Hepatocyte (in vitro differentiated cells): ENCODE results near the gene FRRS1. TPM values are rescaled to one million over a fixed set of nuclear protein-coding genes. Genes with fewer than 3 reads are reported as not detected.

Experiments
- DNase-seq: peaks from one replicate; pipeline ENCODE4 v3.0.0-alpha.2; 2016; ENCODE audit warnings: low spot score
- H2AFZ ChIP-seq: fragments of 200-600 bp; sonication (generic); 2 replicates; pipeline ENCODE4 v1.6.0; 2016; ENCODE audit warnings: antibody characterized with exemption, mild to moderate bottlenecking
- H3K27ac ChIP-seq: fragments of 200-600 bp; sonication (generic); 2 replicates; pipeline ENCODE4 v1.5.1; 2016; ENCODE audit warnings: mild to moderate bottlenecking
- H3K27me3 ChIP-seq: fragments of 200-600 bp; sonication (generic); 2 replicates; pipeline ENCODE4 v1.6.1; 2016
- H3K36me3 ChIP-seq: fragments of 200-600 bp; sonication (generic); replicated peaks from 2 replicates; pipeline ENCODE4 v1.5.1; 2016; ENCODE audit warnings: low read depth; ENCODE audit not compliant: insufficient read depth
- H3K4me1 ChIP-seq: fragments of 200-600 bp; sonication (generic); 2 replicates; pipeline ENCODE4 v1.5.1; 2016; ENCODE audit warnings: mild to moderate bottlenecking, moderate library complexity; ENCODE audit not compliant: insufficient read depth
- H3K4me2 ChIP-seq: fragments of 200-600 bp; sonication (generic); 2 replicates; pipeline ENCODE4 v1.6.0; 2016
- H3K4me3 ChIP-seq: fragments of 200-600 bp; sonication (generic); 2 replicates; pipeline ENCODE4 v1.5.1; 2016; ENCODE audit warnings: mild to moderate bottlenecking
- H3K79me2 ChIP-seq: fragments of 200-600 bp; sonication (generic); 2 replicates; pipeline ENCODE4 v1.6.0; 2017; ENCODE audit warnings: mild to moderate bottlenecking
- H3K9me2 ChIP-seq: fragments of 200-600 bp; sonication (generic); replicated peaks from 2 replicates; pipeline ENCODE4 v1.6.0; 2017; ENCODE audit warnings: mild to moderate bottlenecking; ENCODE audit not compliant: insufficient read depth
- H3K9me3 ChIP-seq: fragments of 200-600 bp; sonication (generic); 2 replicates; pipeline ENCODE4 v1.5.1; 2016; ENCODE audit warnings: low read depth, mild to moderate bottlenecking
- H4K20me1 ChIP-seq: fragments of 200-600 bp; sonication (generic); 2 replicates; pipeline ENCODE4 v1.6.0; 2016; ENCODE audit warnings: mild to moderate bottlenecking; ENCODE audit not compliant: insufficient read depth, poor library complexity, severe bottlenecking
- CTCF ChIP-seq: fragments of 200-600 bp; sonication (generic); IDR thresholded peaks from 2 replicates; pipeline ENCODE4 v1.5.1; 2016; ENCODE audit warnings: antibody characterized with exemption, mild to moderate bottlenecking; ENCODE audit not compliant: poor library complexity
- EZH2 ChIP-seq: fragments of 200-600 bp; sonication (generic); IDR thresholded peaks from 2 replicates; pipeline ENCODE4 v1.6.1; 2016; ENCODE audit warnings: antibody characterized with exemption, mild to moderate bottlenecking, borderline replicate concordance
- EZH2phosphoT487 ChIP-seq: fragments of 200-600 bp; sonication (generic); IDR thresholded peaks from one replicate; pipeline ENCODE4 v1.6.1; 2018; ENCODE audit warnings: antibody characterized with exemption, mild to moderate bottlenecking, low read depth, moderate library complexity; ENCODE audit not compliant: unreplicated experiment, severe bottlenecking
- WGBS: methylation state at CpG from one replicate; pipeline ENCODE4 v1.1.6; 2016; ENCODE audit warnings: low lambda C conversion rate; ENCODE audit errors: missing lambda C conversion rate; 5-methylcytosine and 5-hydroxymethylcytosine counted together
- polyA plus RNA-seq: library from polyadenylated mRNA; unstranded; fragments of >200 nt; fragmentation: Nextera tagmentation; extraction: Ambion mirVana; gene quantifications from 2 replicates; pipeline ENCODE4 v1.2.1, GENCODE V29; 2016
- total RNA-seq: library from RNA; depleted of rRNA; stranded (reverse); fragments of >200 nt; gene quantifications from 2 replicates; pipeline ENCODE4 v1.2.3, GENCODE V29; 2014

The FRRS1 gene
- total and polyA plus RNA-seq, 2 experiments from 2014 or later, result 1.5 to 26.8 TPM

GRCh38 chr1:99680270-99680669 lies 86.2 kb downstream of the FRRS1 start:
- H3K4me1 ChIP-seq, result no peaks in the 10 kb centered on the region
- no peak for TF ChIP-seq CTCF
- TF ChIP-seq EZH2, result no peak
- no peak for TF ChIP-seq EZH2phosphoT487
- H3K79me2 ChIP-seq, result no peaks in the 10 kb centered on the region
- DNase-seq, result no peak
- H4K20me1 ChIP-seq, result no peaks in the 10 kb centered on the region
- H3K27ac ChIP-seq, result no peak overlapping the region
- no peak overlapping the region for H2AFZ ChIP-seq
- WGBS, result 64% methylated on average over 1 of the region's 1 CpG
- H3K4me2 ChIP-seq, result no peak overlapping the region
- no peaks in the 10 kb centered on the region for H3K36me3 ChIP-seq
- H3K9me2 ChIP-seq, result no peaks in the 10 kb centered on the region
- no peaks in the 10 kb centered on the region for H3K9me3 ChIP-seq
- H3K4me3 ChIP-seq, result no peak overlapping the region
- no peaks in the 10 kb centered on the region for H3K27me3 ChIP-seq

GRCh38 chr1:99677416-99677815 lies 89.0 kb downstream of the FRRS1 start:
- Histone ChIP-seq H3K27ac (no peak overlapping the region), H3K27me3 (no peaks in the 10 kb centered on the region), H3K9me2 (no peaks in the 10 kb centered on the region), H3K4me2 (no peak overlapping the region), H2AFZ (no peak overlapping the region), H3K9me3 (no peaks in the 10 kb centered on the region), H3K4me3 (no peak overlapping the region), H4K20me1 (no peaks in the 10 kb centered on the region), H3K4me1 (peaks cover 4% of the 10 kb centered on the region), H3K79me2 (no peaks in the 10 kb centered on the region), H3K36me3 (no peaks in the 10 kb centered on the region)
- 91% methylated on average over 2 of the region's 2 CpGs for WGBS
- DNase-seq, result no peak
- TF ChIP-seq EZH2phosphoT487, result no peak
- TF ChIP-seq EZH2, result no peak
- no peak for TF ChIP-seq CTCF

GRCh38 chr1:99676876-99677275 lies 89.6 kb downstream of the FRRS1 start:
- Histone ChIP-seq H3K9me2 (no peaks in the 10 kb centered on the region), H3K27ac (no peak overlapping the region), H4K20me1 (no peaks in the 10 kb centered on the region), H3K9me3 (no peaks in the 10 kb centered on the region), H3K4me1 (peaks cover 4% of the 10 kb centered on the region), H3K79me2 (no peaks in the 10 kb centered on the region), H3K36me3 (no peaks in the 10 kb centered on the region), H2AFZ (no peak overlapping the region), H3K4me2 (no peak overlapping the region), H3K4me3 (no peak overlapping the region), H3K27me3 (no peaks in the 10 kb centered on the region)
- no peak for TF ChIP-seq CTCF
- TF ChIP-seq EZH2, result no peak
- no peak for TF ChIP-seq EZH2phosphoT487
- no peak for DNase-seq

- no peaks in the 10 kb centered on the region for H4K20me1 ChIP-seq
- 100% methylated on average over 1 of the region's 1 CpG for WGBS
These were observed 90.4 kb downstream of the FRRS1 start for GRCh38 chr1:99675994-99676393.

More at GRCh38 chr1:99675994-99676393, 90.4 kb downstream of the FRRS1 start:
- no peaks in the 10 kb centered on the region for H3K9me3 ChIP-seq
- H3K36me3 ChIP-seq, result no peaks in the 10 kb centered on the region
- H3K4me3 ChIP-seq, result no peak overlapping the region
- no peaks in the 10 kb centered on the region for H3K27me3 ChIP-seq
- H3K79me2 ChIP-seq, result no peaks in the 10 kb centered on the region
- no peak overlapping the region for H3K4me2 ChIP-seq
- peaks cover 4% of the 10 kb centered on the region for H3K4me1 ChIP-seq
- DNase-seq, result no peak
- H3K9me2 ChIP-seq, result no peaks in the 10 kb centered on the region
- H2AFZ ChIP-seq, result no peak overlapping the region
- TF ChIP-seq EZH2 (no peak), CTCF (no peak), EZH2phosphoT487 (no peak)
- H3K27ac ChIP-seq, result no peak overlapping the region
